PFSK-1 (cell line): ENCODE measurements around the gene KLK14.

Experiments
- FOXP2 ChIP-seq: optimal IDR thresholded peaks from 2 replicates; pipeline ENCODE3; 2011; ENCODE audit warnings: borderline replicate concordance, control low read depth, inconsistent platforms; ENCODE audit not compliant: insufficient read depth; ENCODE audit errors: extremely low read length, extremely low read depth
- POLR2AphosphoS5 ChIP-seq: IDR thresholded peaks from 2 replicates; pipeline ENCODE4 v1.6.1; 2012; ENCODE audit warnings: low read depth, mild to moderate bottlenecking, control low read depth, low read length, moderate library complexity
- REST ChIP-seq, 2 experiments: IDR thresholded peaks; 2 replicates each; pipeline versions ENCODE4 v1.6.1 to v1.8.0; 2011 to 2012; ENCODE audit warnings: low read depth in 2 of 2, low read length in 2 of 2, control low read depth in 1 of 2, inconsistent platforms in 1 of 2, mild to moderate bottlenecking in 1 of 2, moderate library complexity in 1 of 2; ENCODE audit not compliant: insufficient read depth in 1 of 2
- SIN3A ChIP-seq: IDR thresholded peaks from 2 replicates; pipeline ENCODE4 v1.6.1; 2012; ENCODE audit warnings: mild to moderate bottlenecking, low read length, moderate library complexity, borderline replicate concordance; ENCODE audit not compliant: insufficient read depth
- TAF1 ChIP-seq: IDR thresholded peaks from 2 replicates; pipeline ENCODE4 v1.6.1; 2012; ENCODE audit warnings: low read length, control low read depth, borderline replicate concordance; ENCODE audit not compliant: insufficient read depth

The KLK14 gene

GRCh38 chr19:51076631-51077213, 6.0 kb downstream of the KLK14 start:
- no peak for TF ChIP-seq SIN3A

- TF ChIP-seq TAF1 (no peak), REST (IDR thresholded peaks at IDR 0.05; ENCODE audit: insufficient read depth in 1 of 2, low read depth in 2 of 2, low read length in 2 of 2) (no peak), SIN3A (no peak), FOXP2 (no peak), POLR2AphosphoS5 (no peak)
Observed at GRCh38 chr19:51075998-51076397, 6.7 kb downstream of the KLK14 start.

GRCh38 chr19:51071095-51071405, 11.6 kb downstream of the KLK14 start:
- no peak for TF ChIP-seq SIN3A
- TF ChIP-seq REST (IDR thresholded peaks at IDR 0.05; ENCODE audit: insufficient read depth in 1 of 2, low read depth in 2 of 2, low read length in 2 of 2) = no peak
- no peak for TF ChIP-seq FOXP2
- TF ChIP-seq POLR2AphosphoS5 = no peak
- TF ChIP-seq TAF1 = no peak

DNA sequence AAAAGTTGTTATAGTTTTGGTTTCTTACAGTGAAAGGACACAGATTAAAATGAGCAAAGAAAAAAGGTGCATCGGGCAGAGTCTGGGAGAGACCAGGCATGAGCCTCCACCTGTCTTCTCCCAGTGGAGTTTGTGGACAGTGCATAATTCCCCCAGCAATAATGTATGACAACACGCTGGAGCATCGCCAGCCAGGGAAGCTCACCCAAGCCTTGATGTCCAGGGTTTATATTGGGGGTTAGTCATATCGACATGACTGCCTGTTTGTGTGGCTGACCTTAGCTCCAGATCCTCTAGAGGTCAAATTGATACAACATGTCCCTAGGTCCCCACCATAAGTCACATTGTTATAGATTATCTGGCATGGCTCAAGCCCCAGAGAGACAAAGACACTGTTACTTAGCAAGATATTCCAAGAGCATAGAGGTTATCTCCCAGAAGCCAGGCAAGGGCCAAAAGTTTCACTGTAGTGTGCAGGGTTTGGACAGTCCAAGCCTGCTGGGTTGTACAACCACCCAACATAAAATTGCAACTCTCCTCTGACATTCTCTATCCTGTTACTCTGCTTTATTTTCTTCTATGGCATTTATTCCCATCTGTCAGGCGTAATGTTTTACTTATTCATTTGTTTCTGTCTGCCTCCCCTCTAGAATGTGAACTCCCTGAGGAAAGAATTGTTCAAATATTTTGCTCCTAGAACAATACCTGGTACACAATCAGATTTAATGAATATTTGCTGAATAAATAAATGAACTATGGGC, 12.2 kb downstream of the KLK14 start:
- no peak for TF ChIP-seq SIN3A
- no peak for TF ChIP-seq FOXP2
- TF ChIP-seq REST (IDR thresholded peaks at IDR 0.05; ENCODE audit: insufficient read depth in 1 of 2, low read depth in 2 of 2, low read length in 2 of 2) = no peak
- no peak for TF ChIP-seq TAF1
- no peak for TF ChIP-seq POLR2AphosphoS5

- TF ChIP-seq POLR2AphosphoS5 = no peak
- no peak for TF ChIP-seq TAF1
- TF ChIP-seq REST (IDR thresholded peaks at IDR 0.05; ENCODE audit: insufficient read depth in 1 of 2, low read depth in 2 of 2, low read length in 2 of 2) = no peak
- TF ChIP-seq FOXP2 = no peak
- no peak for TF ChIP-seq SIN3A
Observed at GRCh38 chr19:51066393-51067186, 16.1 kb downstream of the KLK14 start.
